ENCODE measurements around the gene CCL4.
A peak's percentile ranks its signal among the peaks of the same experiment; 100 is the strongest.

CCL4 gene

DNA sequence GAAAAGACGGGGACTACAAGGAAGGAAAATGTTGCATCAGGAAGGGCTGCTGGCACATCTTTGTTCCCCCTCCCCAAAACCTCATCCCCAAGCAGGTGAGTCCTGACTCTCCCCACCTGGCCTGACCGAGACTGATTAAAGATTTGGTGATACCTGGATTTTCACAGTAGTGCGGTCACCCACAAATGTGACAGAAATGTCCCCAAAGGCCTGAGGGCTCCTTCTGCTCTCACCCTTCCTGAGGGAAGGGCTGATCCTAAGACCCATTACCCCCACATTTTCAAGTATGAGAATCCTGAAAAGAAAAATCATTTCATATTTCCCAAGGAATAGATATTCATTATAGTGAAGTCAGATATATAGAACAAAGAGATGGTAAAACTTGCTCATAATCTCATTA is 44.0 kb downstream of the CCL4 start:
- DNase-seq: no peak

DNA sequence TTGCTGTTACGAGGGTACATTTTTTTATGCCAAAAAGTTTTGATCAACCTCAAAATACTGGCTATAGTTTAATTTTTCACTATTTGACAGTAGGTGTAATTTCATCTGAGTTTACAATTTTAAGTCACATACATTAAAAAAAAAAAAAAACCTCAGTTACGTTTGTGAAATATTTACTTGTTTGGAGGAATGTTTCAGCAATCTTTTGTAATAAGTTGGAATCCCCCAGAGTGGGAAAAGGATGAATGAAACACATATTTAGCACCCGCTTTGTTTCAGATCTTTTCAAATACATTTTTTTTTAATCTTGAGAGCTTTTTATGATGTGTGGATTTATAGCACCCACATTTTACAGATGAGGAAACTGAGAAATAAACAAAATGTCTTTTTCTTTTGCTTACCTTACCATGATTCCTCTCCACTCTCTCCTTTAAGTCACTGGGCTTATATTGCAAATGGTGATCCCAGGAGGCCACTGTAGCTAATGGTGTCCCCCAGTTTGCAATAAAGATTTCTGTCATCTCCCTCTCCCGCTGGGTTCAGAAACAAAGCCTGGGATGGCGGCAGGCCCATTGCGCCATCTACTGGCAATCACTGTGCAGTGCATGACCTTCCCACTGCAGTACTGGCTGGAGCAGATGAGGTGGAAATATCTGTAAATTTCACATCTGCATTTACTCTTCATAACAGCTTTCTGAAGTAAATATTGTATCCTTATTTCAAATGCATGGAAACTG is 45.1 kb downstream of the CCL4 start:
- DNase-seq: peak; percentile 24

DNA sequence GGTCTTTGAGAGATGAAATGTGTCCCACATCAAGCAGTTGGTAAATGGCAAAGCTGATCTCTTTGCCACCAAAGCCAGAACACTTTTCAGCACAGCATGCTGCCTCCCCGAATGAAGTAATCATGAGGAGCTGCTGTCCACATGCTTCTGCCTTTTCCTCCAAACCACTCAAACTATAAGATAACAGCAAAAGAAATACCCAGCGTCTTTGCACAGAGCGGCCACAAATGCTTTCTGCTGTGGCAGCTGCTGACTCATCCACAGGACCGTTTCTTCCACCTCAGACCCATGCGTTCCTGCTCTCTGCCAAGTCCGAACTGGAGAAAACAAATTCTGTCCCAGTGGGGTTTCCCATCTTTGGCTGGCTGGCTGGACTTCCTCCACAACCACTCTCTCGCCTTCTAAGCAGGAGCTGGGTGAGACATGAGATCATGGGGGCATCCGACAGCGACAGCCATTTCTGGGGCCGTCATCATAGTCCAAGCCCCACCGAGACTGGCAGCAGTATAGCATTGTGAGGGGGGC is 45.7 kb downstream of the CCL4 start:
- no peak for DNase-seq

DNA sequence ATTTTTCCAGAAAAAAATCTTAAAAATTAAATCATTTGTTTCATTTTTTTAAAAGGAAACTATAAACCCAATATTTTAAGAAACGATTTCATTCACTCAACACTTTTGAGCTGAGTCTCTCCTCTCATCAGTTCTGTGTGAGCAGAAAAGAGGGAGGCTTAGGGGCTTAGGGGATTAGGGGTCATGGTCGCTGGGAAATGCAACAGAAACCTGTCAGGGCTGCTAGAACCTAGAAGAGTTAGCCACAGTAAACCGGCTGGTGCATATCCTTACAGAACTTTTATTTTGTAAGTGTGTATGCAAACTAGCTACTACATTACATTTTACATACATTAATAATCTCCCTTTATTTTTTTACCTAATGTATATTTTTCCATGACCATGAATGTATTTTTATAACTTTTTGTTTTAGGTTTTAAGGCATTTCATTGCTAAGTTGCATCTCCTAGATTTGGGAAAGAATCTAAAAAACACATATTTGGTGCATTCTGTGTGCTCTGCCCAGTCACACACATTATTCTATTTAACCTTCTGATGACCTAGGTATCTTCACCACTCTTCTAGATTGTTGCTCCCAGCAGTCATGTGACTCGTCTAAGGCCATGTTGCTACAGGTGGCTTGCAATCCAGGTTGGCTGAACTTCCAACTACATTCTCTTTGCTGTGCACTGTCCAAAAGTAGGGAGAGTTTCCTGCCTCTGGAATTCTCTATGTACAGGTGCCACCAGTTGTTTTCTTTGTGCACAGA is 48.4 kb downstream of the CCL4 start:
- no peak for DNase-seq

DNA sequence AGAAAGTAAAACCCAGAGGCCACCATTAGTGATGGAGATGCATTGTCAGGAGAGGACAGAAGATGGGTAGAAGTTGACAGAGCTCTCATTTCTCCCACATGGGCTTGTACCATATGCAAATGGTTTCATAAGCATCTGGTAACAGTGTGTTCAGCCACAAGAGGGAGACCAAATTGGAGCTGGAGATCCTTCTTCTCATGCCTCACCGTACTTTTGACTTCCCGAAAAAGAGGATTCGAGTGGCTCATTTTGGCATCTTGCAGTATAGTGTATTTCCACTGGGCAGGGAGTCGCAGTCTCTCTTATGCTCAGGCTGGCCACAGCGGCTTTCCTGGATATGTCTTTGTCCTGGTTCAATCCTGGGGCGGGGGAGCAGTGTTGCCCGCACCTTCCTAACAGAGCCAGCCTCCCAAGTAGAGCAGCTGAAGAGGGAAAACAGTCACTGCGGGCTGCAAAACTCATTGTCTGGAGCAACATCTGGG is 49.1 kb downstream of the CCL4 start:
- no peak for DNase-seq

DNA sequence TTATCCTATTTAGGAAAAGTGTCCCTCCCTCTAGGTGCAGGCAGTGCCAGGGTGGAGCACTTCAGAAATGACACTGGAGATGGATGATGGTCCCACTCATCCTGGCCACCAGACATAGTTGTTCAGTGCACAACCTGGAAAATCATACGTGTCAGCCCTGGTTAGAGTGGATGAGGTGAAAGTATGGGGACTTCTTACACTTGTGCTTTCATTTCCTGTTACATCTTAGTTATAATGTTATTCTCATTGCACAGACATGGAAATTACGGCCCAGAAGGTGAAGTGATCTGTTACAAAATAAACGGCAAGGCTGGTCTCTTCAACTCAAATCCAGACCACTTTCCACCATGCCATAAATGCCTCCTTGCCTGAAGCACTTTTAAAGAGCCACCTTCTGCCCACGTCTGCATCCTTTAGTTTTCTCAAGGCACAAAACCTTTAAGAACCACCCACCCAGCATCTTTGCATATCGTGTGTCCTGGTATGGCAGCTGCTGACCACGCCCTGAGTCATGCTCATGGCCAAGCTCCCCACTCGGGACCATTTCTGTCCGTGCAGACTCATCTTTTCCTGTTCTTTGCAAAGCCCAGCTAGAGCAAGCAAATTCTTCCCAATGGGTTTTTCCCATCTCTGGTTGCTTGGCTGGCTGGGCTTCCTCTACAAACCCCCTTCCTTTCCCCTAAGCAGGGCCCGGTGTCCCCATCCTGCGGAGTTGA is 50.4 kb downstream of the CCL4 start:
- no peak for DNase-seq

Data from COR-L47 (cell line).